COLO829 (cell line): ENCODE data around the gene CEACAM16.
"Not testable (repeated sequence)": the region's sequence is repeated elsewhere in the genome, so short reads cannot be mapped to it uniquely, and the experiment has no call there.

Source experiments
- DNase-seq: peaks from one replicate; pipeline ENCODE4 v3.0.0; 2012; ENCODE audit warnings: low spot score

Gene CEACAM16

GRCh38 chr19:44677019-44677811 lies 21.7 kb upstream of the CEACAM16 start:
- DNase-seq = peak; percentile 61

GRCh38 chr19:44680536-44680935 lies 18.4 kb upstream of the CEACAM16 start:
- DNase-seq = no peak

GRCh38 chr19:44681992-44682790 lies 16.8 kb upstream of the CEACAM16 start:
- no peak for DNase-seq

GRCh38 chr19:44682807-44683206 lies 16.1 kb upstream of the CEACAM16 start:
- no peak for DNase-seq

- DNase-seq = no peak
These were observed 15.3 kb upstream of the CEACAM16 start for GRCh38 chr19:44683434-44684210.

- not testable (repeated sequence) for DNase-seq
These were observed 14.6 kb upstream of the CEACAM16 start for GRCh38 chr19:44684396-44684795.

- peak; percentile 93 for DNase-seq
These were observed 13.8 kb upstream of the CEACAM16 start for GRCh38 chr19:44684892-44685863.

- DNase-seq = no peak
These were observed 13.1 kb upstream of the CEACAM16 start for GRCh38 chr19:44685877-44686276.

- DNase-seq = no peak
These were observed 12.1 kb upstream of the CEACAM16 start for GRCh38 chr19:44686896-44687295.

- no peak for DNase-seq
These were observed 11.1 kb upstream of the CEACAM16 start for GRCh38 chr19:44687888-44688287.

GRCh38 chr19:44689290-44690130 lies 9.4 kb upstream of the CEACAM16 start:
- DNase-seq = peak; percentile 65

GRCh38 chr19:44690131-44690440 lies 8.9 kb upstream of the CEACAM16 start:
- no peak for DNase-seq

- DNase-seq = no peak
These were observed 6.6 kb upstream of the CEACAM16 start for GRCh38 chr19:44692379-44692721.

- DNase-seq = no peak
These were observed 4.8 kb upstream of the CEACAM16 start for GRCh38 chr19:44694184-44694579.

GRCh38 chr19:44696939-44697669 lies 1.8 kb upstream of the CEACAM16 start:
- DNase-seq = no peak

GRCh38 chr19:44697670-44698034 lies 1.3 kb upstream of the CEACAM16 start:
- DNase-seq = no peak

GRCh38 chr19:44700547-44700946 lies 1.6 kb downstream of the CEACAM16 start:
- no peak for DNase-seq

GRCh38 chr19:44701228-44701627 lies 2.3 kb downstream of the CEACAM16 start:
- DNase-seq = no peak

GRCh38 chr19:44702551-44703176 lies 3.7 kb downstream of the CEACAM16 start:
- DNase-seq = no peak
